Measurements from ENCODE around the gene MYO1G.
A peak's percentile ranks its signal among the peaks of the same experiment; 100 is the strongest.

Gene MYO1G

DNA sequence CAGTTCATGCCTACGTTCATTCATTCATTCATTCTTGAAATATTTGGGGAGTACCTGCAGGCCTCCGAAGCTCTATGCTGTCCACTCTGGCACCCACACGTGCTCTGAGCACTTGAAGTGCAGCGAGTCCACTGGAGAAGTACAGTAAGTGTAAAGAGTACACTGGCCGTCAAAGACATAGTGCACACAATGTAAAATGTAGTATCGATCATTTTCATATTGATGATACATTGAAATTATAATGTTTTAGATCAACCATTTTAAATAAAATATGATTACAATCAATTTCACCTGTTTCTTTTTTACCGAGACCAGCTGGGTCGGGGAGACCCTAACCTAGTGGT lies 56.5 kb downstream of the MYO1G start:
- no peak overlapping the region for H3K4me3 ChIP-seq (ENCODE audit: control insufficient read depth in 1 of 7, extremely low read depth in 1 of 7, insufficient read depth in 4 of 7, low read depth in 2 of 7, low read length in 6 of 7)
- CTCF ChIA-PET = interaction anchor here (0.6 to 9.6 kb wide), 10 partner anchors 18 to 321 kb away, joined by 3 to 69 read pairs (median 4); partner anchors contain the start of gene PURB
- POLR2A ChIA-PET = no interaction called here
- H3K9me3 ChIP-seq (ENCODE audit: control extremely low read depth in 1 of 5, control insufficient read depth in 4 of 5, insufficient read depth in 2 of 5, low read depth in 1 of 5, low read length in 4 of 5) = peaks cover 0 to 1% (median 0%) of the 10 kb centered on the region in 5 experiments
- 36% methylated on average over 4 of the region's 8 CpGs for WGBS (ENCODE audit: insufficient coverage)
- H3K36me3 ChIP-seq (ENCODE audit: control insufficient read depth in 4 of 4, insufficient read depth in 4 of 4, low read length in 3 of 4) = no peaks in the 10 kb centered on the region
- H3K27ac ChIP-seq (ENCODE audit: insufficient read depth in 1 of 2, low read depth in 1 of 2, low read length in 2 of 2, poor library complexity in 1 of 2, severe bottlenecking in 2 of 2) = no peak overlapping the region
- H3K4me1 ChIP-seq (ENCODE audit: control extremely low read depth in 1 of 4, control insufficient read depth in 4 of 4, insufficient read depth in 4 of 4, low read length in 3 of 4) = peaks cover 0 to 3% (median 0%) of the 10 kb centered on the region in 4 experiments
- no peak for DNase-seq
- no peaks in the 10 kb centered on the region for H3K27me3 ChIP-seq (replicated peaks in 2 of 5; ENCODE audit: control insufficient read depth in 4 of 5, insufficient read depth in 5 of 5, low read length in 4 of 5)

DNA sequence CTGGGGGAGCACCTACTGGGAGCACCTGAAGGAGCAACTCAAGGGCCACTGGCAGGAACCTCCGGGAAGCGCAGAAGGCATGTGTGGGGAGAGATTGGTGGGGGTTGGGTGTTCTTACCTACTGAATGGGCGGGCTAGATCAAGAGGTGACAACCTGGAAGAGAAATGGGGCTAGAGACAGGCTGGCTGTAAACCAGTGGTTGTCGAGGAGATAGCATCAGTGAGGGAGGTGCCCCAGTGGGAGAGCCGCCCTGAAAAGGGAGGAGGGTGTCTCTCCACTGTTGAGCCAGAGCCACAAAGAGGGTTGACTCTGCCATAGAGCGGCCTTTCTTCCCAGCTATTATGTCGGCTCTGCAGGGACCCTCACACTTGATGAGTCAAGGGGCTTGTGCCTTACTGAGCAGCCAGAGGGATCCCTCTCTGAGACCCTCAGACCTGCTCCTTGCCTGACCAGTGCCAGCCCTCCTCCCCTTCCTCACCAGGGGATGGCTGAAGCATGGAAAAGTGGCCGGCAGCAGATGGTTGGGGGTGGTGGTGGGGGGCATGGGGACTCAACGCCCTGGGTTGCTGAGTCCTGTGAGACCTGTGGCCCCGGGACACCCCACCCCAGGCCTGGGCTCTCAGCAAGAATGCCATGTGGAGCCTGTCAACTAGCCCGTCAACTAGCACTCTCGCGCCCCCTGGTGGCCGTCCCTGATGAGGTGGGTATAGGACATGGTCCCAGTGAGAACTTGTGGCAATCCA lies 57.0 kb downstream of the MYO1G start:
- CTCF ChIA-PET = interaction anchor here (0.9 to 9.6 kb wide), 11 partner anchors 17 to 79 kb away, joined by 3 to 69 read pairs (median 3); partner anchors contain the start of gene PURB
- Histone ChIP-seq H3K4me3 (ENCODE audit: control insufficient read depth in 1 of 7, extremely low read depth in 1 of 7, insufficient read depth in 4 of 7, low read depth in 2 of 7, low read length in 6 of 7) (peak overlapping the region in 1 of 7 experiments; percentile 8), H3K36me3 (ENCODE audit: control insufficient read depth in 4 of 4, insufficient read depth in 4 of 4, low read length in 3 of 4) (no peaks in the 10 kb centered on the region), H3K9me3 (ENCODE audit: control extremely low read depth in 1 of 5, control insufficient read depth in 4 of 5, insufficient read depth in 2 of 5, low read depth in 1 of 5, low read length in 4 of 5) (peaks cover 0 to 1% (median 0%) of the 10 kb centered on the region in 5 experiments), H3K27ac (ENCODE audit: insufficient read depth in 1 of 2, low read depth in 1 of 2, low read length in 2 of 2, poor library complexity in 1 of 2, severe bottlenecking in 2 of 2) (no peak overlapping the region), H3K4me1 (ENCODE audit: control extremely low read depth in 1 of 4, control insufficient read depth in 4 of 4, insufficient read depth in 4 of 4, low read length in 3 of 4) (peaks cover 0 to 3% (median 0%) of the 10 kb centered on the region in 4 experiments), H3K27me3 (replicated peaks in 2 of 5; ENCODE audit: control insufficient read depth in 4 of 5, insufficient read depth in 5 of 5, low read length in 4 of 5) (no peaks in the 10 kb centered on the region)
- POLR2A ChIA-PET = no interaction called here
- 44% methylated on average over 14 of the region's 14 CpGs for WGBS (ENCODE audit: insufficient coverage)
- DNase-seq = peak; percentile 78 to 89 (median 83)

DNA sequence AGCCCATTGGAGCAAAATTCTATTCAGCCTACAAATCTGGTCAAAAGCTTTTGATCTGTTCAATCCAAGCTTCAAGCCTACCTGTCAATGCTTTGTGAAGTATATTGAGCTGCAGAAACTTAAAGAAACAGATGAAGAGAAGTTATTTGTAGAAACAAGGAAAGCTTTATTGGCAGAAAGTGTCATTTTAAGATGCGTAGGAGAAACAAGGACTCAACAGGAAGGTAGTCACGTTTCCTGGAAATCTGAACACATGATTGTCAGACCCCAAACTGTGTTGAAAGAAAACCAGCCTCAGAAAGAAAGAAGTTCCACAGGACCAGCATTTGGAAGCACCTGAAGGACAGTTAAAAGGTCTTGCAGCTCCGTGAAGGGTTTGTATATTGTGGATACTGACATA lies 58.7 kb downstream of the MYO1G start:
- ChIA-PET POLR2A (interaction anchor here (1.2 kb wide), 1 partner anchor 63 kb away, joined by 5 read pairs; no protein-coding TSS in a partner anchor), CTCF (interaction anchor here (0.7 to 9.6 kb wide), 10 partner anchors 34 to 328 kb away, joined by 3 to 69 read pairs (median 4); partner anchors contain the start of gene PURB)
- H3K27me3 ChIP-seq (replicated peaks in 2 of 5; ENCODE audit: control insufficient read depth in 4 of 5, insufficient read depth in 5 of 5, low read length in 4 of 5) = no peaks in the 10 kb centered on the region
- H3K4me3 ChIP-seq (ENCODE audit: control insufficient read depth in 1 of 7, extremely low read depth in 1 of 7, insufficient read depth in 4 of 7, low read depth in 2 of 7, low read length in 6 of 7) = no peak overlapping the region
- peaks cover 0 to 1% (median 0%) of the 10 kb centered on the region in 5 experiments for H3K9me3 ChIP-seq (ENCODE audit: control extremely low read depth in 1 of 5, control insufficient read depth in 4 of 5, insufficient read depth in 2 of 5, low read depth in 1 of 5, low read length in 4 of 5)
- no peak for DNase-seq
- peaks cover 0 to 5% (median under 1%) of the 10 kb centered on the region in 4 experiments for H3K4me1 ChIP-seq (ENCODE audit: control extremely low read depth in 1 of 4, control insufficient read depth in 4 of 4, insufficient read depth in 4 of 4, low read length in 3 of 4)
- no peaks in the 10 kb centered on the region for H3K36me3 ChIP-seq (ENCODE audit: control insufficient read depth in 4 of 4, insufficient read depth in 4 of 4, low read length in 3 of 4)
- whole genome bisulfite sequencing (ENCODE audit: insufficient coverage) = 93% methylated on average over 2 of the region's 3 CpGs
- no peak overlapping the region for H3K27ac ChIP-seq (ENCODE audit: insufficient read depth in 1 of 2, low read depth in 1 of 2, low read length in 2 of 2, poor library complexity in 1 of 2, severe bottlenecking in 2 of 2)

DNA sequence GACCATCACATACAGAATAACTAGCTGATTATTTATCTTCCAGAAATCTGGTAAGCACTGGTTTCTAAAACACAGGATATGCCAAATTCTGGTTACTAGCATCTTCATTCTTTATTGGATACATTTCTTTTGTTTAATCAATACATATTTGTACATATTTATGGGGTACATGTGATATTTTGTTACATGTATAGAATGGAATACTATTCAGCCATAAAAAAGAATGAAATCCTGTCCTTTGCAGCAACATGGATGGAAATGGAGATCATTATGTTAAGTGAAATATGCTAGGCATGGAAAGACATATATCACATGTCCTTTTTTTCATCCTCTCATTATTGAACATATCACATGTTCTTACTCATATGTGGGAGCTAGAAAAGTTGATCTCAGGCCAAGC lies 60.8 kb downstream of the MYO1G start:
- H3K4me1 ChIP-seq (ENCODE audit: control extremely low read depth in 1 of 4, control insufficient read depth in 4 of 4, insufficient read depth in 4 of 4, low read length in 3 of 4) = peaks cover 0 to 7% (median 2%) of the 10 kb centered on the region in 4 experiments
- H3K27me3 ChIP-seq (replicated peaks in 2 of 5; ENCODE audit: control insufficient read depth in 4 of 5, insufficient read depth in 5 of 5, low read length in 4 of 5) = no peaks in the 10 kb centered on the region
- peaks cover 0 to 1% (median 0%) of the 10 kb centered on the region in 5 experiments for H3K9me3 ChIP-seq (ENCODE audit: control extremely low read depth in 1 of 5, control insufficient read depth in 4 of 5, insufficient read depth in 2 of 5, low read depth in 1 of 5, low read length in 4 of 5)
- no peak overlapping the region for H3K27ac ChIP-seq (ENCODE audit: insufficient read depth in 1 of 2, low read depth in 1 of 2, low read length in 2 of 2, poor library complexity in 1 of 2, severe bottlenecking in 2 of 2)
- no peak for DNase-seq
- CTCF ChIA-PET = interaction anchor here (9.6 kb wide), 1 partner anchor 59 kb away, joined by 69 read pairs; no protein-coding TSS in a partner anchor
- no peak overlapping the region for H3K4me3 ChIP-seq (ENCODE audit: control insufficient read depth in 1 of 7, extremely low read depth in 1 of 7, insufficient read depth in 4 of 7, low read depth in 2 of 7, low read length in 6 of 7)
- POLR2A ChIA-PET = no interaction called here
- no peaks in the 10 kb centered on the region for H3K36me3 ChIP-seq (ENCODE audit: control insufficient read depth in 4 of 4, insufficient read depth in 4 of 4, low read length in 3 of 4)

DNA sequence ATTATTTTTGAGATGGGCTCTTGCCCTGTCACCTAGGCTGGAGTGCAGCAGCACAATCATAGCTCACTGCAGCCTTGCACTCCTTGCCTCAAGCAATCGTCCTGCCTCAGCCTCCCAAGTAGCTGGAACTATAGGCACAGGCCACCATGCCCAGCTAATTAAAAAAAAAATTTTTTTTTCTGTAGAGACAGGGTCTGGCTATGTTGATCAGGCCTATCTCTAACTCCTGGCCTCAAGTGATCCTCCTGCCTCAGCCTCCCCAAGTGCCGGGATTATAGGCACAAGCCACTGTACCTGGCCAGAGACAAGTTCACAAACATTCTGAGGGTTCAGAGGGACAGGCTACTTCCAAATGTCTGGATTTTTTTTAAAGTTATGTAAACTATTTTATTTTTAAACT lies 61.4 kb downstream of the MYO1G start:
- WGBS (ENCODE audit: insufficient coverage) = no CpG with 5 or more reads among the region's 2 CpGs
- Histone ChIP-seq H3K4me1 (ENCODE audit: control extremely low read depth in 1 of 4, control insufficient read depth in 4 of 4, insufficient read depth in 4 of 4, low read length in 3 of 4) (peaks cover 0 to 10% (median 2%) of the 10 kb centered on the region in 4 experiments), H3K27me3 (replicated peaks in 2 of 5; ENCODE audit: control insufficient read depth in 4 of 5, insufficient read depth in 5 of 5, low read length in 4 of 5) (no peaks in the 10 kb centered on the region), H3K9me3 (ENCODE audit: control extremely low read depth in 1 of 5, control insufficient read depth in 4 of 5, insufficient read depth in 2 of 5, low read depth in 1 of 5, low read length in 4 of 5) (peaks cover 0 to 1% (median 0%) of the 10 kb centered on the region in 5 experiments), H3K36me3 (ENCODE audit: control insufficient read depth in 4 of 4, insufficient read depth in 4 of 4, low read length in 3 of 4) (no peaks in the 10 kb centered on the region), H3K4me3 (ENCODE audit: control insufficient read depth in 1 of 7, extremely low read depth in 1 of 7, insufficient read depth in 4 of 7, low read depth in 2 of 7, low read length in 6 of 7) (no peak overlapping the region), H3K27ac (ENCODE audit: insufficient read depth in 1 of 2, low read depth in 1 of 2, low read length in 2 of 2, poor library complexity in 1 of 2, severe bottlenecking in 2 of 2) (no peak overlapping the region)
- POLR2A ChIA-PET = interaction anchor here (0.6 kb wide), 1 partner anchor 18 kb away, joined by 3 read pairs; no protein-coding TSS in a partner anchor
- CTCF ChIA-PET = interaction anchor here (0.6 to 9.6 kb wide), 2 partner anchors 59 to 329 kb away, joined by 3 to 69 read pairs; no protein-coding TSS in a partner anchor
- DNase-seq = no peak

DNA sequence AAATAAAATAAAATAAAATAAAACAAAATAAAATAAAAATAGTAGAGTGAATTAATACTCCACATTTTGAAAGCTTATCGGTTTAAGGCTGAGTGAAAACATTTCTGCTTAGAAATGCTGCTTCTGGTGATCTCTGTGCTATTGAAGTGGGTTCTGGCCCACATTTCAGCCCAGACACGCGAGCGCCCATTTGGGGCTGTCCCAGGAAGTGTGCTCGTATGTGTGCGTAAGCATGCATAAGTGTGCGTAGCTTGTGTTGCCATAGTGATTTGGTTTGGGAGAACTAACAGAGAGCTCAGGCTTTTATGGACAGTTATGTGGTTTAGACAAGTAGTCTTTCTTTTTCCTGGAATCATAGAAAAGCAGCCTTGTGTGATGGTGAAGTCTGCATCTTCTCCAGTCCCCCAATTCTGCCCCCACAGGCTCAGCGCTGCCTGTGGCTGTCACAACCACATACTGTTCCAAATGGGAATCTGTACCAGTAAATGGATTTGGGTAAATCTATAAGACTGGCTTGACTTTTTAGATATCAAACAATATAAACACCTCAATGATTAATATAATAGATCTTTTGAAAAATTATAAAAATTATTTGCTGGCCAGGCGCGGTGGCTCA lies 63.7 kb downstream of the MYO1G start:
- CTCF ChIA-PET = interaction anchor here (1.1 kb wide), 1 partner anchor 61 kb away, joined by 3 read pairs; no protein-coding TSS in a partner anchor
- Histone ChIP-seq H3K27ac (ENCODE audit: insufficient read depth in 1 of 2, low read depth in 1 of 2, low read length in 2 of 2, poor library complexity in 1 of 2, severe bottlenecking in 2 of 2) (no peak overlapping the region), H3K36me3 (ENCODE audit: control insufficient read depth in 4 of 4, insufficient read depth in 4 of 4, low read length in 3 of 4) (no peaks in the 10 kb centered on the region), H3K27me3 (replicated peaks in 2 of 5; ENCODE audit: control insufficient read depth in 4 of 5, insufficient read depth in 5 of 5, low read length in 4 of 5) (no peaks in the 10 kb centered on the region), H3K4me1 (ENCODE audit: control extremely low read depth in 1 of 4, control insufficient read depth in 4 of 4, insufficient read depth in 4 of 4, low read length in 3 of 4) (peaks cover 0 to 7% (median 2%) of the 10 kb centered on the region in 4 experiments), H3K9me3 (ENCODE audit: control extremely low read depth in 1 of 5, control insufficient read depth in 4 of 5, insufficient read depth in 2 of 5, low read depth in 1 of 5, low read length in 4 of 5) (peaks cover 0 to 1% (median 0%) of the 10 kb centered on the region in 5 experiments), H3K4me3 (ENCODE audit: control insufficient read depth in 1 of 7, extremely low read depth in 1 of 7, insufficient read depth in 4 of 7, low read depth in 2 of 7, low read length in 6 of 7) (no peak overlapping the region)
- POLR2A ChIA-PET = interaction anchor here (0.6 kb wide), 1 partner anchor 14 kb away, joined by 4 read pairs; no protein-coding TSS in a partner anchor
- peak; percentile 53 to 64 (median 64) for DNase-seq
- WGBS (ENCODE audit: insufficient coverage) = 72% methylated on average over 7 of the region's 10 CpGs
